ENCODE measurements around the gene ACSF2. TPM values are rescaled to one million over a fixed set of nuclear protein-coding genes. Genes with fewer than 3 reads are reported as not detected.

Gene ACSF2
- polyA plus RNA-seq, 1 donor (not counting 4 experiments of a cell fraction or from before 2014, with no cell fraction given): 71.9 TPM

DNA sequence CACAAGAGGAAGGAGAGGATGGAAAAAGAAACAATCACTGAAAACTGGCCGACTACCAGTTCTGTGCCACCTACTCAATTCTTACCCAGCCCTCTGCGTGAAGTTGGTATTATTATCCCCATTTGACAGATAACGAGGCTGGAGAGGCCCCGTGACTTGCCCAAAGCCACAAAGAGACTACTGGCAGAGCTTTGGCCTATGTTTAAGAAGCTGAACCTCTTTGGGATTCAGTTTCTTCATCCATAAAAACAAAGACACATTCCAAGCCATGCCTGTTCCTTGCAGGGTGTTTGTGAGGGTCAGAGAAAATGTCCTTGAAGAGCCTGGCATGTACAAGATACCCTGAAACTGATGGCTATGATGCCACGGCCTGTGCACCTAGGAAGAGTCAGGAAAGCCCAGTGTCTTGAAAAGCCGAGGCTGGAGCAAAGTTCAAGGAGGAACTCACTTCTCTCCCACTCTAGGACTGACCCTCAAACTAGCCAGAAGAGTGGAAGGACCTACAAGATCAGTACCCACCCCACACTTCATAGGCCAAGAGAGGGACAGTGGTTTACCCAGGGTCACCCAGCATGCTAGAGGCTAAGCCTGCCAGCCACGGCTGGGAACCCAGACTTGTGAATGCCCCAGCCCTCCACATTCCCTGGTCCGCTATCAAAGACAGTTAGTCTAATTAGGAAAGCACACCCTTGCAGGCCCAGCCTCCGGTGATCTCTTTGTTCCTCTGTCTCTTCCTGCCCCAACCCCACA, 1.6 kb upstream of the ACSF2 start:
- dilution Hi-C loops (cut with MboI; ENCODE audit: extremely low pct_ligation_motif_present, low sequenced_read_pairs): no loop called here
- no peak for DNase-seq (ENCODE audit: low read depth, low spot score)

GRCh38 chr17:50424996-50425681, 879 bp upstream of the ACSF2 start:
- dilution Hi-C loops (cut with MboI; ENCODE audit: extremely low pct_ligation_motif_present, low sequenced_read_pairs): no loop called here
- DNase-seq (ENCODE audit: low read depth, low spot score) (no peak), FAIRE-seq (no peak)
- no peak overlapping the region for H3K27ac ChIP-seq (ENCODE audit: control insufficient read depth, insufficient read depth, low read length)
- H3K4me1 ChIP-seq (ENCODE audit: control insufficient read depth, extremely low read depth, insufficient read depth, low read length): peaks cover 69% of the 10 kb centered on the region
- H3K27me3 ChIP-seq (ENCODE audit: control insufficient read depth, extremely low read depth, insufficient read depth, low read length): no peaks in the 10 kb centered on the region
- TF ChIP-seq EZH2 (IDR thresholded peaks at IDR 0.05; ENCODE audit: low read length) (no peak), CTCF (optimal IDR thresholded peaks at IDR 0.05 in 1 of 3, IDR thresholded peaks at IDR 0.05 in 1 of 3, conservative IDR thresholded peaks at IDR 0.05 in 1 of 3; ENCODE audit: extremely low read depth in 1 of 3, insufficient read depth in 2 of 3, low read length in 3 of 3) (no peak)
- H2AFZ ChIP-seq (ENCODE audit: control insufficient read depth, low read length): no peak overlapping the region
- no peaks in the 10 kb centered on the region for H3K36me3 ChIP-seq (ENCODE audit: control insufficient read depth in 2 of 2, extremely low read depth in 1 of 2, insufficient read depth in 2 of 2, low read length in 2 of 2)
- no peaks in the 10 kb centered on the region for H3K9me1 ChIP-seq (ENCODE audit: control insufficient read depth, extremely low read depth, insufficient read depth, low read length)
- peak overlapping the region in 2 of 3 experiments; percentile 64 to 67 for H3K4me3 ChIP-seq (ENCODE audit: control insufficient read depth in 2 of 3, extremely low read depth in 1 of 3, insufficient read depth in 2 of 3, low read depth in 1 of 3, low read length in 3 of 3)
- H3K4me2 ChIP-seq (ENCODE audit: control insufficient read depth, extremely low read depth, insufficient read depth, low read depth, low read length): peak overlapping the region; percentile 83
- H3K9ac ChIP-seq (ENCODE audit: control insufficient read depth, extremely low read depth, insufficient read depth, low read length): peak overlapping the region; percentile 54
- H3K9me3 ChIP-seq (ENCODE audit: control insufficient read depth, low read depth, low read length): no peaks in the 10 kb centered on the region
- H4K20me1 ChIP-seq (ENCODE audit: control insufficient read depth, extremely low read depth, insufficient read depth, low read length): no peaks in the 10 kb centered on the region
- peaks cover 21% of the 10 kb centered on the region for H3K79me2 ChIP-seq (ENCODE audit: control insufficient read depth, insufficient read depth, low read length)

More for the DNA sequence above, 1.6 kb upstream of the ACSF2 start:
- Histone ChIP-seq H3K79me2 (ENCODE audit: control insufficient read depth, insufficient read depth, low read length) (peaks cover 17% of the 10 kb centered on the region), H3K27me3 (ENCODE audit: control insufficient read depth, extremely low read depth, insufficient read depth, low read length) (no peaks in the 10 kb centered on the region), H3K4me2 (ENCODE audit: control insufficient read depth, extremely low read depth, insufficient read depth, low read depth, low read length) (peak overlapping the region; percentile 57), H3K9me1 (ENCODE audit: control insufficient read depth, extremely low read depth, insufficient read depth, low read length) (no peaks in the 10 kb centered on the region), H3K4me1 (ENCODE audit: control insufficient read depth, extremely low read depth, insufficient read depth, low read length) (peaks cover 61% of the 10 kb centered on the region), H4K20me1 (ENCODE audit: control insufficient read depth, extremely low read depth, insufficient read depth, low read length) (no peaks in the 10 kb centered on the region), H3K27ac (ENCODE audit: control insufficient read depth, insufficient read depth, low read length) (peak overlapping the region; percentile 21), H3K36me3 (ENCODE audit: control insufficient read depth in 2 of 2, extremely low read depth in 1 of 2, insufficient read depth in 2 of 2, low read length in 2 of 2) (no peaks in the 10 kb centered on the region), H3K9ac (ENCODE audit: control insufficient read depth, extremely low read depth, insufficient read depth, low read length) (no peak overlapping the region), H2AFZ (ENCODE audit: control insufficient read depth, low read length) (no peak overlapping the region), H3K4me3 (ENCODE audit: control insufficient read depth in 2 of 3, extremely low read depth in 1 of 3, insufficient read depth in 2 of 3, low read depth in 1 of 3, low read length in 3 of 3) (no peak overlapping the region), H3K9me3 (ENCODE audit: control insufficient read depth, low read depth, low read length) (no peaks in the 10 kb centered on the region)
- TF ChIP-seq CTCF (optimal IDR thresholded peaks at IDR 0.05 in 1 of 3, IDR thresholded peaks at IDR 0.05 in 1 of 3, conservative IDR thresholded peaks at IDR 0.05 in 1 of 3; ENCODE audit: extremely low read depth in 1 of 3, insufficient read depth in 2 of 3, low read length in 3 of 3): no peak
- TF ChIP-seq EZH2 (IDR thresholded peaks at IDR 0.05; ENCODE audit: low read length): no peak
- FAIRE-seq: no peak
